ENCODE measurements around the gene ZNF784.

ZNF784 gene

DNA sequence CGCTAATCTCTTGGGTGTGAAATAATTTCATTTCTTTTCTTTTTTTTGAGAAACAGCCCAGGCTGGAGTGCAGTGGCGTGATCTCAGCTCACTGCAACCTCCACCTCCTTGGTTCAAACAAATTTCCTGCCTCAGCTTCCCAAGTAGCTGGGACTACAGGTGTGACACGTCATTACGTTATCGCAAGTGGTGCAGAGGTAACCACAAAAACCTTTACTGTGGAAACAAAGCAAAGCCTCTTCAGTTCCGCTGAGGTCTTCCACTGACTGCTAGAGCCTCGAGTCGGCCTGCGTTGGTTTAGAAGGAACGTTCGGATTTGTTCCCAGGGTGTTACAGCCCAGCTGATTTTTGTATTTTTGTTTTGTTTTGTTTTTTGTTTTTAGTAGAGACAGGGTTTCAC, 2.0 kb upstream of the ZNF784 start:
- peaks cover 4% of the 10 kb centered on the region for H3K4me1 ChIP-seq (ENCODE audit: insufficient read depth, poor library complexity, severe bottlenecking)
- no peak overlapping the region for H3K27ac ChIP-seq (ENCODE audit: poor library complexity, severe bottlenecking)
- no peaks in the 10 kb centered on the region for H3K9me3 ChIP-seq (ENCODE audit: severe bottlenecking)
- no peak for ATAC-seq (ENCODE audit: low read depth)
- TF ChIP-seq, protein P1, sequence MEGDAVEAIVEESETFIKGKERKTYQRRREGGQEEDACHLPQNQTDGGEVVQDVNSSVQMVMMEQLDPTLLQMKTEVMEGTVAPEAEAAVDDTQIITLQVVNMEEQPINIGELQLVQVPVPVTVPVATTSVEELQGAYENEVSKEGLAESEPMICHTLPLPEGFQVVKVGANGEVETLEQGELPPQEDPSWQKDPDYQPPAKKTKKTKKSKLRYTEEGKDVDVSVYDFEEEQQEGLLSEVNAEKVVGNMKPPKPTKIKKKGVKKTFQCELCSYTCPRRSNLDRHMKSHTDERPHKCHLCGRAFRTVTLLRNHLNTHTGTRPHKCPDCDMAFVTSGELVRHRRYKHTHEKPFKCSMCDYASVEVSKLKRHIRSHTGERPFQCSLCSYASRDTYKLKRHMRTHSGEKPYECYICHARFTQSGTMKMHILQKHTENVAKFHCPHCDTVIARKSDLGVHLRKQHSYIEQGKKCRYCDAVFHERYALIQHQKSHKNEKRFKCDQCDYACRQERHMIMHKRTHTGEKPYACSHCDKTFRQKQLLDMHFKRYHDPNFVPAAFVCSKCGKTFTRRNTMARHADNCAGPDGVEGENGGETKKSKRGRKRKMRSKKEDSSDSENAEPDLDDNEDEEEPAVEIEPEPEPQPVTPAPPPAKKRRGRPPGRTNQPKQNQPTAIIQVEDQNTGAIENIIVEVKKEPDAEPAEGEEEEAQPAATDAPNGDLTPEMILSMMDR (IDR thresholded peaks at IDR 0.05; ENCODE audit: poor library complexity, severe bottlenecking), result no peak
- no peaks in the 10 kb centered on the region for H3K36me3 ChIP-seq (ENCODE audit: low read depth)
- no peaks in the 10 kb centered on the region for H3K27me3 ChIP-seq (ENCODE audit: insufficient read depth, poor library complexity, severe bottlenecking)
- no peak for DNase-seq (ENCODE audit: low spot score)
- no peak overlapping the region for H3K4me3 ChIP-seq (ENCODE audit: severe bottlenecking)

DNA sequence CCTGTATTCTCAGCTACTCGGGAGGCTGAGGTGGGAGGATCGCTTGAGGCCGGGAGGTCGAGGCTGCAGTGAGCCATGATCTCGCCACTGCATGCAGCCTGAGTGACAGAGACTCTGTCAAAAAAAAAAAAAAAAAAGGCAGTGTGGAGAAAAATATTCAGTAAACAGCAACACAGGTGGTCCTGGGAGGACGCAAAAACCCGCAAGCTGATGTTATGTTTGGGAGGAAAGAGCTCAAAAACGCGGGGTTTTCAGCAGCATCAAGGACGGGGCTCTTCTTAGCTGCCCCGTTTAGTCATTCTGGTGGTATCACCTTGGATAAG, 599 bp upstream of the ZNF784 start:
- DNase-seq (ENCODE audit: low spot score) (no peak), ATAC-seq (ENCODE audit: low read depth) (no peak)
- peak overlapping the region; percentile 41 for H3K4me3 ChIP-seq (ENCODE audit: severe bottlenecking)
- TF ChIP-seq, protein P1 (IDR thresholded peaks at IDR 0.05; ENCODE audit: poor library complexity, severe bottlenecking), result no peak
- H3K9me3 ChIP-seq (ENCODE audit: severe bottlenecking), result no peaks in the 10 kb centered on the region
- H3K36me3 ChIP-seq (ENCODE audit: low read depth), result no peaks in the 10 kb centered on the region
- no peak overlapping the region for H3K27ac ChIP-seq (ENCODE audit: poor library complexity, severe bottlenecking)
- no peaks in the 10 kb centered on the region for H3K27me3 ChIP-seq (ENCODE audit: insufficient read depth, poor library complexity, severe bottlenecking)
- H3K4me1 ChIP-seq (ENCODE audit: insufficient read depth, poor library complexity, severe bottlenecking), result peaks cover 4% of the 10 kb centered on the region

DNA sequence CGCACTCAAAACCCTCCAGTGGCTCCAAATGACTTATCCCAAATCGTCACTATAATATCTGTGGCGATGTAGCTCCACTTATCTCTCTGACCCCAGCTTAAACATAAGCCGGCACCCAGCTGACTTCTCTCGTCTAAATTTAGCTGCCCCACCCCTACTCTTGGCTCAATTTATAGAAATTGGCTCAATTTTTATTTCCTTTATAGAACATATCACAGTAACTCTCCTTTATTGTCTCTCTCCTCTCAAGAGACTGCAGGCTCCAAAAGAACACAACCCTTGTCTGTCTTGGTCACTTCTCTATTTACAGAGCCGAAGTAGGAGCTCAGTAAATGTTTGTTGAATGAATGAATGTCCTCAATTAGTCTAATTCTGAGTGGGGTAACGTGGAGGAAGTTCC, 805 bp downstream of the ZNF784 start:
- no peak overlapping the region for H3K4me3 ChIP-seq (ENCODE audit: severe bottlenecking)
- peak overlapping the region; percentile 60 for H3K27ac ChIP-seq (ENCODE audit: poor library complexity, severe bottlenecking)

DNA sequence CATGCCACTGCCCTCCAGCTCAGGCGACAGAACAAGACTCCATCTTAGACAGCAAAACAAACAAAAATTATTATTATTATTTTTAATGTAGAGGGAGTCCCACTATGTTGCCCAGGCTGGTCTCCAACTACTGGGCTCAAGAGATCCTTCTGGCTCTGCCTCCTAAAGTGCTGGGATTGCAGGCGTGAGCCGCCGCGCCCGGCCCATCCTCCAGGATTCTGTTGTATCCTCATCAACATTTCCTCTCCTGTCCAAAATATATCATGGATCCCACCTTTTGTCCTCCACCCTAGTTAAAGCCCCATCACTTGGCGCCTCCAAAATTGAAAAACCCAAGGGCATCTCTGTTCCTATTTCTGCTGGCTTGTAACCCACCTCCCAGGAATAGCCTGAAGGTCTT, 1.2 kb downstream of the ZNF784 start:
- no peaks in the 10 kb centered on the region for H3K9me3 ChIP-seq (ENCODE audit: severe bottlenecking)
- H3K36me3 ChIP-seq (ENCODE audit: low read depth), result no peaks in the 10 kb centered on the region
- no peak overlapping the region for H3K27ac ChIP-seq (ENCODE audit: poor library complexity, severe bottlenecking)
- H3K4me1 ChIP-seq (ENCODE audit: insufficient read depth, poor library complexity, severe bottlenecking), result peaks cover 4% of the 10 kb centered on the region
- H3K27me3 ChIP-seq (ENCODE audit: insufficient read depth, poor library complexity, severe bottlenecking), result no peaks in the 10 kb centered on the region
- ATAC-seq (ENCODE audit: low read depth) (no peak), DNase-seq (ENCODE audit: low spot score) (no peak)
- TF ChIP-seq, protein P1 (IDR thresholded peaks at IDR 0.05; ENCODE audit: poor library complexity, severe bottlenecking), result no peak
- H3K4me3 ChIP-seq (ENCODE audit: severe bottlenecking), result no peak overlapping the region

More for the DNA sequence above, 805 bp downstream of the ZNF784 start:
- peaks cover 4% of the 10 kb centered on the region for H3K4me1 ChIP-seq (ENCODE audit: insufficient read depth, poor library complexity, severe bottlenecking)
- no peak for DNase-seq (ENCODE audit: low spot score)
- TF ChIP-seq, protein P1 (IDR thresholded peaks at IDR 0.05; ENCODE audit: poor library complexity, severe bottlenecking), result no peak
- H3K27me3 ChIP-seq (ENCODE audit: insufficient read depth, poor library complexity, severe bottlenecking), result no peaks in the 10 kb centered on the region
- no peaks in the 10 kb centered on the region for H3K36me3 ChIP-seq (ENCODE audit: low read depth)
- no peak for ATAC-seq (ENCODE audit: low read depth)
- H3K9me3 ChIP-seq (ENCODE audit: severe bottlenecking), result no peaks in the 10 kb centered on the region

DNA sequence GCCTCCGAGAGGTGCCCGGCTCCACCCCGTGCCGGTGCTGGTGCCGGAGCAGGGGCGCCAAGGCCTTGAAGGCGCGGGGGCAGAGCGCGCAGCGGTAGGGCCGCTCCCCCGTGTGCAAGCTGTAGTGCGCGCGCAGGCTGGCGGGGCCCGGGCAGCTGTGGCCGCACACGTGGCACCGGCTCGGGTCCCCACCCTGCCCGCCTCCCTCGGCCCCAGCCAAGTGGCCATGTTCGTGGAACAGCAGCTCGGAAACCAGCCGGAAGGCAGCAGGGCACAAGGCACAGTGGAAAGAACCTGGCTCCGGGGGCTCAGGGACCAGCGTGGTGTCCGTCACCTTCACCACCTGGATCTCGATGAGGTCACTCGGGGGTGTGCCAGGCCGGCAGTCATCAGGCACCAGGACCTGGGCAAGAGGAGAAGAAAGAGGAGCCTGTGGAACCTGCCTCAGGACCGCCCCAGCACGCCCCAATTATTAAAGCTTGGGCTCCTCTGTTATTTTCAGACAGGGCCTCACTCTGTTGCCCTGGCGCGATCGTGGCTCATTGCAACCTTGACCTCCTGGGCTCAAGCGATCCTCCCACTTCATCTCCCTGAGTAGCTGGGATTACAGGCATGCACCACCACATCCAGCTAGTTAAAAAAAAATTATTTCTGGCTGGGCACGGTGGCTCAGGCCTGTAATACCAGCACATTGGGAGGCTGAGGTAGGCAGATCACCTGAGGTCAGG, 2.0 kb downstream of the ZNF784 start:
- H3K9me3 ChIP-seq (ENCODE audit: severe bottlenecking), result no peaks in the 10 kb centered on the region
- peaks cover 4% of the 10 kb centered on the region for H3K4me1 ChIP-seq (ENCODE audit: insufficient read depth, poor library complexity, severe bottlenecking)
- TF ChIP-seq, protein P1 (IDR thresholded peaks at IDR 0.05; ENCODE audit: poor library complexity, severe bottlenecking), result no peak
- no peaks in the 10 kb centered on the region for H3K27me3 ChIP-seq (ENCODE audit: insufficient read depth, poor library complexity, severe bottlenecking)
- peaks cover 4% of the 10 kb centered on the region for H3K36me3 ChIP-seq (ENCODE audit: low read depth)
- H3K27ac ChIP-seq (ENCODE audit: poor library complexity, severe bottlenecking), result no peak overlapping the region
- DNase-seq (ENCODE audit: low spot score) (no peak), ATAC-seq (ENCODE audit: low read depth) (no peak)
- H3K4me3 ChIP-seq (ENCODE audit: severe bottlenecking), result no peak overlapping the region

Data from RWPE2 (cell line).